ENCODE measurements around the gene MCUB.
"Not testable (repeated sequence)": the region's sequence is repeated elsewhere in the genome, so short reads cannot be mapped to it uniquely, and the experiment has no call there.

DNA sequence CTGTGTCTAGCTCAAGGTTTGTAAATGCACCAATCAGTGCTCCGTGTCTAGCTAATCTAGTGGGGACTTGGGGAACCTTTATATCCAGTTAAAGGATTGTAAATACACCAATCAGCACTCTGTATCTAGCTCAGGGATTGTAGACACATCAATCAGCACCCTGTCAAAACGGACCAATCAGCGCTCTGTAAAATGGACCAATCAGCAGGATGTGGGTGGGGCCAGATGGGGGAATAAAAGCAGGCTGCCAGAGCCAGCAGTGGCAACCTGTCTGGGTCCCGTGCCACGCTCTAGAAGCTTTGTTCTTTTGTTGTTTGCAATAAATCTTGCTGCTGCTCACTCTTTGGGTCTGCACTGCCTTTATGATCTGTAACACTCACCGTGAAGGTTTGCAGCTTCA is 2.0 kb upstream of the MCUB start:
- TF ChIP-seq, protein P1, sequence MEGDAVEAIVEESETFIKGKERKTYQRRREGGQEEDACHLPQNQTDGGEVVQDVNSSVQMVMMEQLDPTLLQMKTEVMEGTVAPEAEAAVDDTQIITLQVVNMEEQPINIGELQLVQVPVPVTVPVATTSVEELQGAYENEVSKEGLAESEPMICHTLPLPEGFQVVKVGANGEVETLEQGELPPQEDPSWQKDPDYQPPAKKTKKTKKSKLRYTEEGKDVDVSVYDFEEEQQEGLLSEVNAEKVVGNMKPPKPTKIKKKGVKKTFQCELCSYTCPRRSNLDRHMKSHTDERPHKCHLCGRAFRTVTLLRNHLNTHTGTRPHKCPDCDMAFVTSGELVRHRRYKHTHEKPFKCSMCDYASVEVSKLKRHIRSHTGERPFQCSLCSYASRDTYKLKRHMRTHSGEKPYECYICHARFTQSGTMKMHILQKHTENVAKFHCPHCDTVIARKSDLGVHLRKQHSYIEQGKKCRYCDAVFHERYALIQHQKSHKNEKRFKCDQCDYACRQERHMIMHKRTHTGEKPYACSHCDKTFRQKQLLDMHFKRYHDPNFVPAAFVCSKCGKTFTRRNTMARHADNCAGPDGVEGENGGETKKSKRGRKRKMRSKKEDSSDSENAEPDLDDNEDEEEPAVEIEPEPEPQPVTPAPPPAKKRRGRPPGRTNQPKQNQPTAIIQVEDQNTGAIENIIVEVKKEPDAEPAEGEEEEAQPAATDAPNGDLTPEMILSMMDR (IDR thresholded peaks at IDR 0.05), result not testable (repeated sequence)
- TF ChIP-seq POLR2A (IDR thresholded peaks at IDR 0.05), result not testable (repeated sequence)

Data from adrenal gland (tissue), 5 donors.